SK-N-SH treated with all-trans-retinoic acid at 6 μM for 48 hours (cell line): Measurements from ENCODE around the gene EPS8L2.

Source experiments
- ATAC-seq: fragments of 200-7000 bp; cut with Tn5 transposase; 3 replicates; pipeline ENCODE4 v1.9.1; 2020; ENCODE audit warnings: mild to moderate bottlenecking, moderate library complexity
- ARNTL ChIP-seq: fragments of 450-650 bp; formaldehyde crosslinking; IDR thresholded peaks from 2 replicates; pipeline ENCODE4 v1.5.0; 2020; ENCODE audit warnings: low read depth, mild to moderate bottlenecking, moderate library complexity, borderline replicate concordance
- CREB5 ChIP-seq: fragments of 250-450 bp; sonication (Bioruptor Pico); IDR thresholded peaks from 2 replicates; pipeline ENCODE4 v1.5.1; 2020; ENCODE audit warnings: low read depth, mild to moderate bottlenecking, moderate library complexity
- ESRRG ChIP-seq: fragments of 250-450 bp; sonication (Bioruptor Pico); IDR thresholded peaks from 2 replicates; pipeline ENCODE4 v1.6.1; 2021; ENCODE audit warnings: mild to moderate bottlenecking
- GLIS3 ChIP-seq: fragments of 250-450 bp; sonication (Bioruptor Pico); IDR thresholded peaks from 2 replicates; pipeline ENCODE4 v1.5.0; 2020; ENCODE audit warnings: mild to moderate bottlenecking, moderate library complexity
- ISL1 ChIP-seq: fragments of 250-450 bp; sonication (Bioruptor Pico); IDR thresholded peaks from 2 replicates; pipeline ENCODE4 v2.1.2; 2022; ENCODE audit warnings: mild to moderate bottlenecking, moderate library complexity
- OSR1 ChIP-seq: fragments of 250-450 bp; sonication (Bioruptor Pico); IDR thresholded peaks from 2 replicates; pipeline ENCODE4 v1.8.0; 2022; ENCODE audit warnings: moderate library complexity, mild to moderate bottlenecking, inconsistent platforms
- PATZ1 ChIP-seq: fragments of 250-450 bp; sonication (Bioruptor Pico); IDR thresholded peaks from 2 replicates; pipeline ENCODE4 v1.8.0; 2020; ENCODE audit warnings: mild to moderate bottlenecking, moderate library complexity, borderline replicate concordance
- RARB ChIP-seq: fragments of 250-450 bp; sonication (Bioruptor Pico); IDR thresholded peaks from 2 replicates; pipeline ENCODE4 v1.8.0; 2021; ENCODE audit warnings: mild to moderate bottlenecking, moderate library complexity
- SNAI2 ChIP-seq: fragments of 250-450 bp; sonication (Bioruptor Pico); IDR thresholded peaks from 2 replicates; pipeline ENCODE4 v1.5.0; 2020; ENCODE audit warnings: mild to moderate bottlenecking, moderate library complexity
- TCF4 ChIP-seq: fragments of 250-450 bp; sonication (Bioruptor Pico); IDR thresholded peaks from 2 replicates; pipeline ENCODE4 v1.8.0; 2021; ENCODE audit warnings: mild to moderate bottlenecking, moderate library complexity, borderline replicate concordance
- TOX ChIP-seq: fragments of 250-450 bp; sonication (Bioruptor Pico); IDR thresholded peaks from 2 replicates; pipeline ENCODE4 v1.8.0; 2021; ENCODE audit warnings: mild to moderate bottlenecking, moderate library complexity, borderline replicate concordance
- ZC3H10 ChIP-seq: fragments of 250-450 bp; sonication (Bioruptor Pico); IDR thresholded peaks from 2 replicates; pipeline ENCODE4 v1.5.1; 2021; ENCODE audit warnings: mild to moderate bottlenecking, moderate library complexity
- ZNF565 ChIP-seq: fragments of 450-650 bp; formaldehyde crosslinking; conservative IDR thresholded peaks from 2 replicates; pipeline ENCODE4 v1.5.0; 2020; ENCODE audit warnings: low read depth, mild to moderate bottlenecking, moderate library complexity
- ZNF70 ChIP-seq: fragments of 450-650 bp; formaldehyde crosslinking; IDR thresholded peaks from 2 replicates; pipeline ENCODE4 v1.5.0; 2020; ENCODE audit warnings: mild to moderate bottlenecking, moderate library complexity
- ZNF8 ChIP-seq: fragments of 450-650 bp; formaldehyde crosslinking; IDR thresholded peaks from 2 replicates; pipeline ENCODE4 v1.5.0; 2020; ENCODE audit warnings: mild to moderate bottlenecking, moderate library complexity
- TF ChIP-seq, protein P1 (sequence below): fragments of 250-450 bp; sonication (Bioruptor Pico); IDR thresholded peaks from 2 replicates; pipeline ENCODE4 v1.5.1; 2021; ENCODE audit warnings: mild to moderate bottlenecking, moderate library complexity
- TF ChIP-seq, protein P2 (sequence below): fragments of 250-450 bp; sonication (Bioruptor Pico); IDR thresholded peaks from 2 replicates; pipeline ENCODE4 v1.8.0; 2021; ENCODE audit warnings: low read depth, mild to moderate bottlenecking, moderate library complexity, borderline replicate concordance

The EPS8L2 gene

GRCh38 chr11:724778-725386, 18.9 kb downstream of the EPS8L2 start (continued):
- TF ChIP-seq CREB5 (CRISPR knock-in tag) (no peak), SNAI2 (CRISPR knock-in tag) (no peak), TOX (no peak), ZC3H10 (CRISPR knock-in tag) (no peak), ZNF70 (CRISPR knock-in tag) (no peak)
- TF ChIP-seq, all 23 proteins: peak for 0

DNA sequence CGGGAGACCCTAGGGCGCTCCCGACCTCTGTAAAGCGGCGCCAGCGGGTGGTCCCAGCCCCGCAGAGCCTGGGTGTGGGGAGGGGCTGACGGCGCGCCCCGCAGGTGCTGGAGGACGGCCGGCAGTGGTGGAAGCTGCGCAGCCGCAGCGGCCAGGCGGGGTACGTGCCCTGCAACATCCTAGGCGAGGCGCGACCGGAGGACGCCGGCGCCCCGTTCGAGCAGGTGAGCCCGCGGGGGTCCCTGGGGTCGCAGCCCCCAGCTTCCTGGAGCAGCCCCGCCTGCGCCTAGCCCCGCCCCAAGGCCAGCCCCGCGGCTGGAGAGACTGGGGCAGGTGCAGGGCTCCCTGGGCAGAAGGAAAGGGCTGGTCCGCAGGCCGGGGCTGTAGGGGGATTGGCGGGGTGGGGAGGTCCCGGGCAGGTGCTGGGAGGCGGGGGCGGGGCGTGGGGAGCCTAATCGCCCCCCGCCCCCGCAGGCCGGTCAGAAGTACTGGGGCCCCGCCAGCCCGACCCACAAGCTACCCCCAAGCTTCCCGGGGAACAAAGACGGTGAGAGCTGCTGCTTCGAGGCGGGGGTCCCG, 19.7 kb downstream of the EPS8L2 start:
- ATAC-seq, result no peak

DNA sequence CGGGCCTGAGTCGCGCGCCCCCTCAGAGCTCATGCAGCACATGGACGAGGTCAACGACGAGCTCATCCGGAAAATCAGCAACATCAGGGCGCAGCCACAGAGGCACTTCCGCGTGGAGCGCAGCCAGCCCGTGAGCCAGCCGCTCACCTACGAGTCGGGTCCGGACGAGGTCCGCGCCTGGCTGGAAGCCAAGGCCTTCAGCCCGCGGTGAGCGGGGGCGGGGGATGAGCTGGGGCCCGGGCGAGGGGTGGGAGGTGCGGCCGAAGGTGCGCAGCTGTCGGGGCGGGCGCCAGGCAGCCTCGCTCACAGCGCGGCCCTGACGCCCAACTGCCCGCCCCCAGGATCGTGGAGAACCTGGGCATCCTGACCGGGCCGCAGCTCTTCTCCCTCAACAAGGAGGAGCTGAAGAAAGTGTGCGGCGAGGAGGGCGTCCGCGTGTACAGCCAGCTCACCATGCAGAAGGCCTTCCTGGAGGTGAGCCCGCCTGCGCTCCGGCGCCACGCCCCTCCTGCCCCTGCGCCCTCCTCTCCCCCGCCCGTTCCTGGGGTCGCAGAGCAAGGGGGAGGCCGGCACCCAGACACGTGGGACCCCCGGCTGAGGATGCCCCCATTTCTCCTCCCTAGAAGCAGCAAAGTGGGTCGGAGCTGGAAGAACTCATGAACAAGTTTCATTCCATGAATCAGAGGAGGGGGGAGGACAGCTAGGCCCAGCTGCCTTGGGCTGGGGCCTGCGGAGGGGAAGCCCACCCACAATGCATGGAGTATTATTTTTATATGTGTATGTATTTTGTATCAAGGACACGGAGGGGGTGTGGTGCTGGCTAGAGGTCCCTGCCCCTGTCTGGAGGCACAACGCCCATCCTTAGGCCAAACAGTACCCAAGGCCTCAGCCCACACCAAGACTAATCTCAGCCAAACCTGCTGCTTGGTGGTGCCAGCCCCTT, 20.5 kb downstream of the EPS8L2 start:
- TF ChIP-seq, protein P1, sequence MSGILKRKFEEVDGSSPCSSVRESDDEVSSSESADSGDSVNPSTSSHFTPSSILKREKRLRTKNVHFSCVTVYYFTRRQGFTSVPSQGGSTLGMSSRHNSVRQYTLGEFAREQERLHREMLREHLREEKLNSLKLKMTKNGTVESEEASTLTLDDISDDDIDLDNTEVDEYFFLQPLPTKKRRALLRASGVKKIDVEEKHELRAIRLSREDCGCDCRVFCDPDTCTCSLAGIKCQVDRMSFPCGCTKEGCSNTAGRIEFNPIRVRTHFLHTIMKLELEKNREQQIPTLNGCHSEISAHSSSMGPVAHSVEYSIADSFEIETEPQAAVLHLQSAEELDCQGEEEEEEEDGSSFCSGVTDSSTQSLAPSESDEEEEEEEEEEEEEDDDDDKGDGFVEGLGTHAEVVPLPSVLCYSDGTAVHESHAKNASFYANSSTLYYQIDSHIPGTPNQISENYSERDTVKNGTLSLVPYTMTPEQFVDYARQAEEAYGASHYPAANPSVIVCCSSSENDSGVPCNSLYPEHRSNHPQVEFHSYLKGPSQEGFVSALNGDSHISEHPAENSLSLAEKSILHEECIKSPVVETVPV (CRISPR knock-in tag), result no peak
- no peak for ATAC-seq

More for the DNA sequence above, 19.7 kb downstream of the EPS8L2 start:
- TF ChIP-seq RARB (CRISPR knock-in tag) (no peak), PATZ1 (CRISPR knock-in tag) (no peak), ISL1 (CRISPR knock-in tag) (no peak), ZNF8 (no peak), OSR1 (CRISPR knock-in tag) (no peak), ESRRG (CRISPR knock-in tag) (no peak), SNAI2 (CRISPR knock-in tag) (no peak), TCF4 (CRISPR knock-in tag) (no peak), ZNF565 (CRISPR knock-in tag) (no peak), TOX (no peak), CREB5 (CRISPR knock-in tag) (no peak), GLIS3 (no peak)
- TF ChIP-seq, protein P2, sequence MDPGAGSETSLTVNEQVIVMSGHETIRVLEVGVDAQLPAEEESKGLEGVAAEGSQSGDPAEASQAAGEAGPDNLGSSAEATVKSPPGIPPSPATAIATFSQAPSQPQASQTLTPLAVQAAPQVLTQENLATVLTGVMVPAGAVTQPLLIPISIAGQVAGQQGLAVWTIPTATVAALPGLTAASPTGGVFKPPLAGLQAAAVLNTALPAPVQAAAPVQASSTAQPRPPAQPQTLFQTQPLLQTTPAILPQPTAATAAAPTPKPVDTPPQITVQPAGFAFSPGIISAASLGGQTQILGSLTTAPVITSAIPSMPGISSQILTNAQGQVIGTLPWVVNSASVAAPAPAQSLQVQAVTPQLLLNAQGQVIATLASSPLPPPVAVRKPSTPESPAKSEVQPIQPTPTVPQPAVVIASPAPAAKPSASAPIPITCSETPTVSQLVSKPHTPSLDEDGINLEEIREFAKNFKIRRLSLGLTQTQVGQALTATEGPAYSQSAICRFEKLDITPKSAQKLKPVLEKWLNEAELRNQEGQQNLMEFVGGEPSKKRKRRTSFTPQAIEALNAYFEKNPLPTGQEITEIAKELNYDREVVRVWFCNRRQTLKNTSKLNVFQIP (CRISPR knock-in tag), result no peak
- TF ChIP-seq, protein P1 (CRISPR knock-in tag), result no peak

GRCh38 chr11:727281-727701, 21.3 kb downstream of the EPS8L2 start:
- ATAC-seq, result no peak
- TF ChIP-seq ARNTL (CRISPR knock-in tag) (no peak), ZNF70 (CRISPR knock-in tag) (no peak)
